Stimulated activated CD4-positive, alpha-beta T cell treated with anti-CD3 and anti-CD28 coated beads, Interleukin-4, amount 100 ng/mL, for 4 hours (primary cell): ENCODE measurements around the gene MRPS23.
"Not testable (repeated sequence)": the region's sequence is repeated elsewhere in the genome, so short reads cannot be mapped to it uniquely, and the experiment has no call there.

Source experiments
- DNase-seq, 2 experiments: peaks; one replicate each; pipeline ENCODE4 v3.0.0-alpha.2; 2020

Gene MRPS23

DNA sequence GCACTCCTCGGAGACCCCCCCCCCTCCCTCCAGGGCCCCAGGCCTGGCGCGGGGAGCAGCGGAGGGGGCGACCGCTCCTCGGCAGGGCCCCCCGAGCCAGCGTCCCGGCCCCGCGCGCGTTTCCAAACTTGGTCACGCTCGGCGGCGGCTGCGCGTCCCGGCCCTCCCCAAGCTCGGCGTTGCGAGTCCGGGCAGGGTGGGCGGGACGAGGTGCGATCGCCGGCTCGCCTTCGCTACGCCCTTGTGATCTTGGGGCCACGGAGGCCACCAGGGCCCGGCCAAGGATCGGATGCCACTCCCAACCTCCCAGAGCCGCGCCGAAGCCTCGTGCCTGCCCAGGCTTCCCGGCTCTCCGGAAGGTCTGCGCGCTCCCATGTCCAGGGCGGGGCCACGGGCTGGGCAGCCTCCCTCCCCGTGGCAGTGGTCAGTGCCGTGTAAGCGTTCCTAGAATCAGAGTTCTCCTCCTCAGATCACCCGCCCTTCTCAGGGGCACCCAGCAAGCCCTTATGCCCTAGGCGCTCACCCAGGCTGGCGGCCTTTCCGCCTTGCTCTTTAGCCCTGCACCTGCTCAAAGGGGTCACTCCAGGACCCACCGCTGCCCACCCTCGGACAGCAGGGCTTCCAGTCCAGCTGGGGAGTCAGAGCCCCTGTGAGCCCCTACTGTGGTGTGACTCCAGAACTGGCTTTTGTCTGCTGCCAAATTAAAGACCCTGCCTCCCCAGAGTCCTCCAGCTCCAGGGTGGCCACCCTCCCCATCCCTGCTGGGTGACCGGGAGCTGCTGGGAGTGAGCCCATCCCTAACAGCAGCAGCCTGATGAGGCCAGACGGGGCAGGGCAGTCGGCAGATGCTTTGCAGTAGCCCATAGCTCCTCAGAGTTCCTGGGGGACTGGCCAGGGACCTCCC lies 12.2 kb upstream of the MRPS23 start:
- no peak for DNase-seq

DNA sequence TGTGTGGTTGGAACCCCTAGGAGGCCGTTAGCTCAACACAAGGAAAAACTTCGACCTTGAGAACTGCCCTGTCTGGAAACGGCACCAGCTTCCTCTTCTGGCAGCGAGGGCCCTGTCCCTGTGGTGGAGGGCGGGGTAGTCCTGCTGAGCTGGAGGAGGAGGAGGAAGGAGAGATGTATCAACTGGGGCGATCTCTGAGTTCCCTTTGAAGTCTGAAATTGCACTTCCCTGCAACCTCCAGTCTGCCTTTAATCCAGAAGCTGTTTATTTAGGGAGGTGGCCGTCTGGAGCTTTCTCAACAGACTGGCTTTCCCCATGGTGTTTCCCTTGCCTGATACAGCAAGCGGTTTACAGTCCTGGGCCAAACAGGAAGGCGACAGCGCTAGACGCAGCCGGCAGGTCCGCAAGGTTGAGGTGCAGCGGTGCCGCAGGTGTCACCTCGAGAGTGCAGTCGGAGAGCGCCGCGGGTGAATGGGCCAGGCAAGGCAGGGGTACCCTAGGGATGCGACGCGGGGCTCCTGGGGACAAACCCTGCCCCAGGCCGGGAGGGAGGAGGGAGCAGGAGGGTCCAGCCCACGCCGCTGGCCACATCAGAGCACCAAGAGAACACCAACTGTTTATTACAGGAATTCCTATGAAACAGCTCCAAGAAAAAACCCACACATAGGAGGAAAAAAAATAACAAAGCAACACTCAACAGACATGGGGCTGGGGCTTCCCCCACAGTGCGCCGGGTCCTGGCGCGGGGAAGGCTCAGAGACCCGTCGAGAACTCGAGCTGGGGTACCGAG lies 11.4 kb upstream of the MRPS23 start:
- DNase-seq: peak; percentile 16 to 26

DNA sequence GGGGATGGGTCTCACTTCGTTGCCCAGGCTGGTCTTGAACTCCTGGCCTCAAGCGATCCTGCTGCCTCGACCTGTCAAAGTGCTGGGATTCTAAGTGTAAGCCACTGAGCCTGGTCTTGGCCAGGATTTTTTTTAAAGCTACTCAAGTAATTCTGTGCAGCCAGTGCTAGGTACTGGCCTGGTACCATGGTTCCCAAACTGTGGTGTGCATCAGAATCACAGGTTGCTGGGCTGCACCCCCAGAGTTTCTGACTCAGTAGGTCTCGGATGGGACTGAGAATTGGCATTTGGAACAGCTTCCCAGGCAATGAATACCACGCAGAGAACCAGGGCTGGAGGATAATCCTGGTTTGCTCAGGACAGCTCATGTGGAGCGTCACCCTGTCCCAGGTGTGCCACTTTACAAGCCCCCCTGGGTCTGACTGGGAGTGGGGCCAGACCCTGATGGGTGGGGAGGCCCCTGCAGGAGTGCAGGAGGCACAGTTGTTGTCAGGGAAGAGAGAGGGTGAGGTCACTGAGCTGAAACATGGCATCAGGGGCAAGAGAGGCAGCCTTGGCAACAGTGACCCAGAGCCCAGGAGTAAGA lies 10.7 kb upstream of the MRPS23 start:
- DNase-seq: no peak

DNA sequence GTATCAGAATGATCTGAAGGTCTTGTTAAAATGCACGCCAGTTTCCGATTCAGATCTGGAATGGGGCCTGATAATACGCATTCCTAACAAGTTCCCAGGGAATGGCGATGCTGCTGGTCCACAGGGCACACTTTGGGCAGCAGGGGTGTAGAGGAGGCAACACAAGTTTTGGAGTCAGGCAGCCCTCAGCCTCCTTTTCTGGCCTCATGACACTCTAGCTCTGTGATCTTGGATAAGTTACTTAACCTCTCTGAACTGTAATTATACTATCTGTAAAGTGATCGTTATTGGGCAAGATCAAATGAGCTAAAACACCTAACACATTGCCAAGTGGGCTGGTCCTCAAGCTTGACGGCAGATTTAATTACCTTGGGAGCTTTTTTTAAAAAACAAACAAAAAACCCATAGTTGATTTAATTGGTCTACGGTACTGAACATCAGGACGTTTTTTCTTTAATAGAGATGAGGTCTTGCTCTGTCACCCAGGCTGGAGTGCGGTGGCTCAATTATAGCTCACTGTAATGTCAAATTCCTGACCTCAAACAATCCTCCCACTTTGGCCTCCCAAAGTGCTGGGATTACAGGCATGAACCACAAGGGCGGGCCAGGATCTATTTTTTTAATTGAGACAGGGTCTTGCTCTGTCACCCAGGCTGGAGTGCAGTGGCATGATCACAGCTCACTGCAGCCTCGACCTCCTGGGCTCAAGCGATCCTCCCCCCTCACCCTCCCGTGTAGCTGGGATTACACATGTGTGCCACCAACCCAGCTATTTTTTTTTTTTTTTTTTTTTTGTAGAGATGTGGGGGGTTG lies 10.0 kb upstream of the MRPS23 start:
- DNase-seq: no peak

DNA sequence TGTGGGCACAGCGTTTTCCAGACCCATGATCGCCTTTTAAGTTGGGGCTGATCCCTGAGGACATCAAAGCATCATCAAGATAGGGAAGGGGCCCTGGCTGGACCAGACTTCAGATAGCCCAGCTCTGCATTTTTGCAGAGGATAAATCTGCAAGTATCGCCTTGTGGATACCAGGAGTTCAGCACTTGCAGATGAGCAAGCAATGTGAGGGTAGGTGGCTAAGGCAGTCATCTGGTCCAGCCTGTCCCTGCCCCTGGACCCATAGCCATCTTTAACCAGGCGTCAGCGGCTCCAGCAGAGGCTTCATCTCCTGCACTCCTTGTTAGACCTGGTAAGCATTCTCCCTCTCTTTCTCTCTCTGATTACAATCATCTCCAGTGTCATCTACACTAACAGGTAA lies 9.0 kb upstream of the MRPS23 start:
- no peak for DNase-seq

DNA sequence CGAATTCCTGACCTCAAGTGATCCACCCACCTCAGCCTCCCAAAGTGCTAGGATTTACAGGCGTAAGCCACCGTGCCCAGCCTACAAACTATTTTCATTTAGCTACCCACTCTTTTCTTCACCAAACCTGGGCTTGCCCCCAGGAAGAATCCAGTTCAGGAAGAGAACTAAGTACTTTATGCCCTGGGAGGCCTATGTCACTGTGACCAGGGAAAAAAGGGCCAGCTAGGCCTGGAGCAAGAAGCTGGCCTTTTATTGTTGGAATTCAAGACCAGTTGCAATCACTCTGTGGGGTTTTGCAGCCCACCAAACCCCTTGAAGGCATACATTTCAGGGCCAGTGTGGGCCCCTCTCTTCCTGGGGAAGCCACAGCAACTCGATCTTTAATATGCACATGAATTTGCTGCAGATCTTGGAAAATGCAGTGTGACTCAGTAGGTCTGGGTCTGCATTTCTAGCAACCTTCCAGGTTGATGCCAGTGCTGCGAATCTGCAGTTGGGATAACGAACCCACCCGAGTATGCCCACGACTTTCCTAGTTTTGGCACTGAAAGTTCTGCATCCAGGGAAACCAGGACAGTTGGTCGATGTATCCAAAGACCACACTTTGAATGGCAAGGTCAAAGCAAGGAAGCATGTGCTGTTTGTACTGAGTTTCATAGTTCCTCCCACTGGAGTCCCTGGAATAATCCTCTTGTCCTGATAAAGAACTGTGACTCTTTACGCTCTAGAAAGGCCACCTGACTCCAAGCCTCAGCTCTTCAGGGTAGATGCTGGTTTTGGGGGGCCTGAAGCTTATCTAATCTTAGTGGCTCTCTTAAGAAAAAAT lies 7.2 kb upstream of the MRPS23 start:
- DNase-seq: no peak

DNA sequence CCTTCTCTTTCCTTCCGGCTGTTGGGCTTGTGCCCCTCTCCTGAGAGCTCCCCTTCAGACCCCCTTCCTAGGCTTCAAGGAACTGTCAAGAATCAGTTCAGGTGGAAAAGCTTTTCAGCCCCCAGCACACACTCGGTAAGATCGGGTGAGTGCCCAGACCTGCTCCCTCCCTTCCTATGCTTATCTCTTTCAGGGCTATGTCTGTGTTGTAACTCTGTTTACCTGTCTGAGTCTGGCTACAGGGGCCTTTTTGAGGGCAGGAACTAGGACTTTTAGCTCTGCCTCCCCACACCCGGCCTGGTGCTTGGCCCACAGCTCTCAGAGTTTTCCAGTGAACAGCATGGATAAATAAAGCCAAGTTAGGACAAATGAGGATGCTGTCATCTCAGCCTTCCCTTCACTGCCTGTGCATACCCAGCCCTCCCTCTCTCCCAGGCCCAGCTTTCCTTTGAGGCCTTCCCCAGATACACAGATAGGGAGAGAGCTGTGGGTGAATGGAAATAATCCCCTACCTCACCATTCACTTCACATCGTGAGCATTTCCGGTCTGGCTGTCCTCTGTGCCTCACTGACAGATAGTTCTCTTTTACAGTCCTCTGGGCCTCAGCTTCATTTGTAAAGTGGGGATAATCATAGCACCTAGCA lies 5.7 kb upstream of the MRPS23 start:
- DNase-seq: no peak

DNA sequence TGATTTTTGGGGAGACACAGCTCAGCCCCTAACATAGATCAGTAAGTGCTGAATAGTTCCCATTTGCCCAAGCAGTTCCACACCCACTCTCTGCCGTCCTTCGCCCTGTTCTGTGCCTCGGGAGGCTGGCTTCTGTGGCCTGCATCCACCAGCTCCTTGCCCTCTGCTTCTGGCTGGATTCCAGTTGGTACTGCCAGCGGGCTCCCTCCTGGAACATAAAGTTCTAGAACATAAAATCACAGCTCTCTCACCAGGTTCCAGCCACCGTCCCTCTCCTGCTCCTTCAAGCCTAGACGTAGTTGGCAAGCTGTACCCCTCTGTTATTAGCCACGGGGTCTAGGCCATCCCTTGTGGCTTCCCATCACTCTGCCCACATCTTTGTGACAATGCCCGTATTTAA lies 3.9 kb upstream of the MRPS23 start:
- no peak for DNase-seq

DNA sequence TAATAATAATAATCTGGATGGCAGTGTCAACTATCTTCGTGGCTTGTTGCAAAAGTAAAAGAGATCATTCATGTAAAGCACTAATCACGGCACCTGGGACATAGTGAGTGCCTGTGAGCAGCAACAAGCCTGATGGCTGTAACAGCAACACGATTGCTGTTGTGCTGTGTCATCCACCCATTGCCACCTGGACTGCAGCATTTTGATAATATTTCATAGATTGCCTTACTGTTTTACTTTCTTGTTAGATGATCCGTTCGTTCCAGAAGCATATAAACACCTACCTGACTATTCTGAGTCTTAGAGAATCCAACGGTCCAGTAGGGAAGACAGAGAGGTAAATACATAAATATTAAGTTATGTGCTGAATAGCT lies 3.1 kb upstream of the MRPS23 start:
- DNase-seq: no peak

DNA sequence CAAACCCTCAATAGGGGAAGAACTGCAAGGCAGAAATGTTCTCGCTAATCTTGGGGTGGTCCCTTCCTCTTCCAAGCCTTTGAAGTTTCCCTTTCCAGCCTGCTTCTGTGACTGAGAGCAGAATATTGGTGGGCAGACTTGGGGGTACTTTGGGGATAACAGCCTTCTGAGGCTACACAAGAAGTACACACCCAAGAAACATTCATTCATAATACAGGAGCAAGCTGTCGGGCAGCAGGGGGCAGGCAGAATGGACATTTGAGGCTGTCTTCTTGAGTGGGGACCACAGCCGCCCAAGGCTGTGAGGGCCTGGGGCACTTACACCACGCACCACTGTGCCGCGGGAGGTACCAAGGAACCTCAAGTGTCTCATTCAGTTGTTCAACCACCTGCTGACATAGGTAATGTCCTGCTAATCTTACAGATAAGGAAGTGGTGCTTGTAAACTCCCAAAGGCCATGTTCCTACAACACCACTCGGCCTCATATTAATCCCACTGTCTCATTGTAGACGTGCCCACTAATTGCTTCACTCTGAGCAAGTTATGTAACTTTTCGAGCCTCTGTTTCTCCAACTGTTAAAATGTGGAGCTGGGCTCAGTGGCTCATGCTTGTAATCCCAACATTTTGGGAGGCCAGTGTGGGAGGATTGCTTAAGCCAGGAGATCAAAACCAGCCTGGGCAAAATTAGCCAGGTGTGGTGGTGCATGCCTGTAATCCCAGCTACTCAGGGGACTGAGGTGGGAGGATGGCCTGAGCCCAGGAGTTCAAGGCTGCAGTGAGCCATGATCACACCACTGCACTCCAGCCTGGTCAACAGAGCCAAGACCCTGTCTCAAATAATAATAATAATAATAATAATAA lies 2.5 kb upstream of the MRPS23 start:
- no peak for DNase-seq

DNA sequence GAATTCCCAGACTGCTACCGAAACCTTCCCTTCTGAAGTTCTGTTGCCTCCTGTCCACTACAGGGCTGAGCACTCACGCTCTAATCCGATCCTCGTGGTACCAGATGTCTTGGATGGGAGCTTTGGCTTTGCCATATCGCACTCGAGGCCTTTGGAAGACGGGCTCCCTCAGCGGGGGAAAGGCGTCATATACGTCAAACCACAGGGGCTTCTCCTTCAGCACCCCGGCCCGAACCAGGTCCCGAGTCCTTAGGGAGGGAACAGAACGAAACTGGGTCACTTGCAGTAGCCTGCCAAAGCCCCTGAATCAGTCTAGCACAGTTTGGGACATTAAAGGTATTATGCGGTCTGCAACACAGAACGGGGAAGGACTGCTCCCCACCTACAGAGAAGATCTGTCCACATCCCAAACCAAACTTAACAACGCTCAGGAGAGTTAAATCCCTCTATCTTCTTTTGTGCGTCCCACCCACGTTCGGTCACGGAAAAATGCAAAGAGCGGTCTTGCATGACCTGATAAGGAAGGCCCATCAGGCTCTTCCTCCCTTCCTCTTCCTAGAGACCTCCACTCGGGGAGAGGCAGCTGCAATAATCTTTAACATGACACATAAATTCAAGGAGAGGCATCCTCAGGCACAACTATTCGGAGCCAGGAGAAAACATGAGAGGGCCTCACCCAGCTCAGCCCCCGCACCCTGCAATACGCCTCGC lies 526 bp downstream of the MRPS23 start:
- DNase-seq: no peak

DNA sequence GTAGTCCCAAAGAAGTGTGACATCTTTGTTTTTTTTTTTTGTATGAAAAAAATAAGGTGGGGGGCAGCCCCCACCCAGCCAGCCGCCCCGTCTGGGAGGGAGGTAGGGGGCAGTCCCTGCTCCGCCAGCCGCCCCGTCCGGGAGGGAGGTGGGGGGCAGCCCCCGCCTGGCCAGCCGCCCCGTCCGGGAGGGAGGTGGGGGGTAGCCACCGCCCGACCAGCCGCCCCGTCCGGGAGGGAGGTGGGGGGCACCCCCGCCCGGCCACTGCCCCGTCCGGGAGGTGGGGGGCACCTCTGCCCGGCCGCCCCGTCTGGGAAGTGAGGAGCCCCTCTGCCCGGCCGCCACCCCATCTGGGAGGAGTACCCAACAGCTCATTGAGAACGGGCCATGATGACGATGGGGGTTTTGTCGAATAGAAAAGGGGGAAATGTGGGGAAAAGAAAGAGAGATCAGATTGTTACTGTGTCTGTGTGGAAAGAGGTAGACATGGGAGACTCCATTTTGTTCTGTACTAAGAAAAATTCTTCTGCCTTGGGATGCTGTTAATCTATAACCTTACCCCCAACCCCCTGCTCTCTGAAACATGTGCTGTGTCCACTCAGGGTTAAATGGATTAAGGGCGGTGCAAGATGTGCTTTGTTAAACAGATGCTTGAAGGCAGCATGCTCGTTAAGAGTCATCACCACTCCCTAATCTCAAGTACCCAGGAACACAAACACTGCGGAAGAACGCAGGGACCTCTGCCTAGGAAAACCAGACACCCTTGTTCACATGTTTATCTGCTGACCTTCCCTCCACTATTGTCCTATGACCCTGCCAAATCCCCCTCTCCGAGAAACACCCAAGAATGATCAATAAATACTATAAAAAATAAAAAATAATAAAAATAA lies 3.5 kb downstream of the MRPS23 start:
- not testable (repeated sequence) for DNase-seq

DNA sequence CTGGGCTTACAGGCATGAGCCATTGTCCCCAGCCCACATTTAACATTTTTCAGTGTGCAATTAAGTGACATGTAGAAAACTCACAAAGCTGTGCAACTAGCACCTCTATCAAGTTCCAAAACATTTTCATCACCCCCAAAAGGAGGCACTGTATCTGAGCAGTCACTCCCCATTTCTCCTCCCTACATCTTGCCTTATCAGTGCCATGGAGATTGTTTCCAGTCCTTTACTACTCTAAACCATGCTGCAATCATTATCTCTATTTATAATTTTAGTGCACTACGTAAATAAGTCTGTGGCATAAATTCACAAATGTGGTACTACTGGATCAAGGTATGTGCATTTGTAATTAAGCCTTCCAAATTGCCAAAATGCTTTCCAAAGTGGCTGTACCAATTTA lies 7.6 kb downstream of the MRPS23 start:
- no peak for DNase-seq

DNA sequence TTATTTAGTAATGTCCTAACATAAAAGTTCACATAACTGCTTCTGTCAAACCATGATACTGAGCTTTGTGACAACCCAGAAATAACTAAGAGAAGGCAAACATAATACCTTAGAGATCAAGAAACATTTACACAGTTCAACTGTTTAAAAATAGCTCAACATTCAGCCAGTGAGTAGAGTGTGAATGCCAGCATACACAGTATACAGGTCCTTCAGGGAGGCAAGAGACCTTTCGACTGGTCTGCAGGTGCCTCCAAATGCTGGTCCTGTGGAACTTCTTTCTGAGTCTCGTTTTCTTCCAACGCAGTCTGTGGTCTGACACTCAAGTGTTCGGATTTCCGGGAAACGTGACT lies 10.3 kb downstream of the MRPS23 start:
- DNase-seq: no peak

DNA sequence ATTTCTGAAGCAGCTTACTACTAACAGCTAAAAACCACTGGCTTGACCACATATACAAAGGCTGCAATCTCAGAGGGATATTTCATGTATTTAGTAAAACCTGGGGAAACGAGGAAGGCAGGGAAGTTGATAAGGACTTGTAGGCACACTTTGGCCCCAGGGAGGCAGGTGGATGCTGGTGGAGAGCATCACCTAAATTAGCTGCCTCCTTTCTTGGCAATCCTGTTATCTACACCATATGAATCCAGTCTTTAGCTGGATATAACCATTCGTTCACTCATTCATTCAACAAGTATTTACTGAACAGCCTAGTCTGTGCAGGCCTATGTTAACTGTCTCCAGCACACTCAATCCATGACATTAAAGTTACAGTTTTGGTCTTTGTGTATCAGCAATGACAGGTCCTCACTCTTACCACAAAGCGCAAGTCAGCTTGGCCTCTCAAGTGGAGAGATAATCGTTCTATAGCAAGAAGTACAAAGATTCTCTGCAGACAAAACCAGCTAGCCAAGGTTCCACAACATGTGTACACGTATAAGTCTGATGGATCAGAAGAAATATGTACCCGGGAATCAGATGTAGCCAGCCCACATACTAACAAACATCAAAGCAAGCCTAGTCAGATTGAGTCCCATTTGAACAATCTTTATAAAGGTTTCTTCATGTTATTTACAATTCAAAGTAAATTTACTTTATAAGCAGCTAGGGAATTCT lies 10.8 kb downstream of the MRPS23 start:
- no peak for DNase-seq

DNA sequence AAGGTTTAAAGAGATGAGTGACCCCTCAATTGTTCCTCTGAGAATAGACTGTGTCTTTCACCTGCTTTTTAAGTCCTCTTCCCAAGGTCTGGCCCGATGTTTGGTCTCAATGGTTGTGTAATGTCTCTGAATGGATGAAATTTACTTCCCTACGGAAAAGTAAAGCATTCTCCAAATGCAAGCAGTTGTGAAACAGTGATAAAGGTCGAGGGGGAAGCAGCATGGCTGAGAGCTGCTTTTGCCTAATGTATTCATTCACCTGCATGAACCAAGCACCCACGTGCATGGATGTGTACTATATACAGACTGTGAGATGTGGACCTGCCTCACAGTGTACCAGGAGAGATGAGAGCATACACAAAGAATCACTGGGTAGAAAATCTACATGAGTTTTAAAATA lies 11.4 kb downstream of the MRPS23 start:
- no peak for DNase-seq

DNA sequence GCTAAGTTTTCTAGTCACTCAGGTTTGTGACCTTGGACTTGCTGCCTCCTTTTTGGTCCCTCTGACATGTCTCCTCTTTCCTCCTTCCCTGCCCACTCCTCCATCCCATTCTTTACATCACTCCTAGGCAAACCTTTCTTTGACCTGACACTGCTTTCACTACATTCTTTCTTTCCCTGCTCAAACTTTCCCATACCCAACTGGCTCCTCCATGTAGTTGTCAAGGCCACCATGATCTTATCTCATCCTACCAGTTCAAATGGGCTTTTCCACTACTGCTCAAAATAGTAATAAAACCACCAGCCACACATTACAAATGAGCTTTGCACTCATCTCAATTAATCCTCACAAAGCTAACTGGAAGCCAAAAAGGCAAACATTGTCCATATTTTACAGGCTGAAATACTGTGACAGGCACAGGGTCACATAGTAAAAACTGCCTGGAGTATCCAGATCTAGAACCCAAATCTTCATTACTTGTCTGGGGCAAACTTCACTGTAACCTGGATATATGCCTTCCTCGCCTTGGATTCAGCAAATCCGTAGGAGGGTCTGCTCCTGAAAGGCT lies 14.4 kb downstream of the MRPS23 start:
- DNase-seq: no peak
